HG03460 (cell line): ENCODE measurements around the gene SEC16A.

Experiments used
- ATAC-seq: cut with Tn5 transposase; IDR thresholded peaks from one replicate; pipeline ENCODE4 v1.9.1; 2021; ENCODE audit not compliant: unreplicated experiment

SEC16A gene

GRCh38 chr9:136466155-136466541, 16.7 kb downstream of the SEC16A start:
- ATAC-seq, result no peak

- no peak for ATAC-seq
These were observed 17.2 kb downstream of the SEC16A start for GRCh38 chr9:136465500-136466154.

- ATAC-seq, result no peak
These were observed 18.6 kb downstream of the SEC16A start for GRCh38 chr9:136464241-136464640.

- no peak for ATAC-seq
These were observed 19.3 kb downstream of the SEC16A start for GRCh38 chr9:136463578-136463977.

- ATAC-seq, result no peak
These were observed 20.2 kb downstream of the SEC16A start for GRCh38 chr9:136462664-136463063.

- no peak for ATAC-seq
These were observed 22.0 kb downstream of the SEC16A start for GRCh38 chr9:136460772-136461325.

GRCh38 chr9:136459425-136459824, 23.4 kb downstream of the SEC16A start:
- ATAC-seq, result no peak

- ATAC-seq, result no peak
These were observed 25.5 kb downstream of the SEC16A start for GRCh38 chr9:136457326-136457725.

GRCh38 chr9:136456258-136456657, 26.6 kb downstream of the SEC16A start:
- ATAC-seq, result no peak

GRCh38 chr9:136455043-136456002, 27.5 kb downstream of the SEC16A start:
- ATAC-seq, result no peak

GRCh38 chr9:136454026-136454796, 28.6 kb downstream of the SEC16A start:
- ATAC-seq, result no peak

GRCh38 chr9:136453326-136453725, 29.5 kb downstream of the SEC16A start:
- ATAC-seq, result no peak

- ATAC-seq, result no peak
These were observed 31.5 kb downstream of the SEC16A start for GRCh38 chr9:136451221-136451877.

- no peak for ATAC-seq
These were observed 34.2 kb downstream of the SEC16A start for GRCh38 chr9:136448655-136449054.

GRCh38 chr9:136447173-136447778, 35.6 kb downstream of the SEC16A start:
- no peak for ATAC-seq

- ATAC-seq, result no peak
These were observed 37.0 kb downstream of the SEC16A start for GRCh38 chr9:136445799-136446198.

GRCh38 chr9:136444102-136444501, 38.7 kb downstream of the SEC16A start:
- no peak for ATAC-seq

- ATAC-seq, result no peak
These were observed 39.2 kb downstream of the SEC16A start for GRCh38 chr9:136443687-136444086.

GRCh38 chr9:136443087-136443486, 39.8 kb downstream of the SEC16A start:
- ATAC-seq, result no peak

- ATAC-seq, result no peak
These were observed 40.6 kb downstream of the SEC16A start for GRCh38 chr9:136442265-136442664.
